IMR-90 (cell line): ENCODE data around the gene CLCN6. TPM values are rescaled to one million over a fixed set of nuclear protein-coding genes. Genes with fewer than 3 reads are reported as not detected.
A peak's percentile ranks its signal among the peaks of the same experiment; 100 is the strongest.

Experiments used
- ATAC-seq: fragments of 200-7000 bp; cut with Tn5 transposase; 2 replicates; pipeline ENCODE4 v1.9.1; 2020; ENCODE audit warnings: low read depth, mild to moderate bottlenecking, moderate library complexity
- BruUV-seq: library from RNA; stranded (reverse); fragments of 400-500 nt; replicated peaks from 2 replicates; lab custom pipeline; 2021; lab: Mats Ljungman, UMichigan
- CTCF ChIA-PET: fragments of 300-600 bp; formaldehyde crosslinking; extraction: SDS; loops from one replicate; lab custom pipeline; 2021; ENCODE audit warnings: antibody characterized with exemption; lab: Yijun Ruan, JAX
- POLR2A ChIA-PET: fragments of 300-600 bp; sonication (Branson Sonifier 250); formaldehyde crosslinking; loops from one replicate; lab custom pipeline; 2022; ENCODE audit warnings: antibody characterized with exemption; ENCODE audit not compliant: unreplicated experiment; lab: Charles Lee
- DNase-seq: peaks from one replicate; pipeline ENCODE4 v3.0.0; 2013
- H2AFZ ChIP-seq: replicated peaks from 2 replicates; pipeline ENCODE3; 2013; ENCODE audit warnings: low read length, mild to moderate bottlenecking; ENCODE audit not compliant: poor library complexity
- H2AK5ac ChIP-seq: 2 replicates; pipeline ENCODE4 v1.6.1; 2013; ENCODE audit warnings: low read depth, low read length, inconsistent platforms
- H2AK9ac ChIP-seq: replicated peaks from 2 replicates; pipeline ENCODE3; 2013; ENCODE audit warnings: mild to moderate bottlenecking, low read depth, low read length, moderate library complexity; ENCODE audit not compliant: poor library complexity
- H2BK120ac ChIP-seq: 2 replicates; pipeline ENCODE4 v1.6.1; 2013; ENCODE audit warnings: low read depth, low read length, inconsistent platforms
- H2BK15ac ChIP-seq: 3 replicates; pipeline ENCODE4 v1.6.1; 2013; ENCODE audit warnings: low read depth, low read length, inconsistent platforms
- H2BK20ac ChIP-seq: 2 replicates; pipeline ENCODE4 v1.6.1; 2013; ENCODE audit warnings: low read depth, mild to moderate bottlenecking, inconsistent platforms, low read length, moderate library complexity
- H2BK5ac ChIP-seq: 2 replicates; pipeline ENCODE4 v1.6.1; 2013; ENCODE audit warnings: mild to moderate bottlenecking, low read depth, low read length, inconsistent platforms; ENCODE audit not compliant: poor library complexity, severe bottlenecking
- H3K14ac ChIP-seq: replicated peaks from 2 replicates; pipeline ENCODE4 v1.6.1; 2013; ENCODE audit warnings: low read depth, low read length, inconsistent platforms
- H3K18ac ChIP-seq: 2 replicates; pipeline ENCODE4 v1.6.1; 2013; ENCODE audit warnings: low read depth, low read length, control low read depth
- H3K23ac ChIP-seq: 2 replicates; pipeline ENCODE4 v1.6.1; 2013; ENCODE audit warnings: low read depth, low read length, inconsistent platforms
- H3K27ac ChIP-seq: 2 replicates; pipeline ENCODE4 v1.5.1; 2013; ENCODE audit warnings: mild to moderate bottlenecking, control low read depth, low read length; ENCODE audit not compliant: insufficient read depth
- H3K27me3 ChIP-seq: 2 replicates; pipeline ENCODE4 v1.6.1; 2013; ENCODE audit warnings: low read length; ENCODE audit not compliant: control insufficient read depth, insufficient read depth
- H3K36me3 ChIP-seq: 2 replicates; pipeline ENCODE4 v1.6.1; 2013; ENCODE audit warnings: low read length, mixed read lengths; ENCODE audit not compliant: control insufficient read depth, insufficient read depth
- H3K4ac ChIP-seq: 2 replicates; pipeline ENCODE4 v1.6.1; 2013; ENCODE audit warnings: low read depth, low read length, inconsistent platforms
- H3K4me1 ChIP-seq: 2 replicates; pipeline ENCODE4 v1.6.1; 2013; ENCODE audit warnings: low read length, mixed read lengths; ENCODE audit not compliant: control insufficient read depth, insufficient read depth
- H3K4me2 ChIP-seq: 2 replicates; pipeline ENCODE4 v1.6.1; 2013; ENCODE audit warnings: low read depth, mild to moderate bottlenecking, control low read depth, low read length, moderate library complexity
- H3K4me3 ChIP-seq: 2 replicates; pipeline ENCODE4 v1.5.1; 2013; ENCODE audit warnings: low read depth, mild to moderate bottlenecking, control low read depth, low read length, moderate library complexity; ENCODE audit not compliant: insufficient read depth
- H3K56ac ChIP-seq: 2 replicates; pipeline ENCODE4 v1.6.1; 2013; ENCODE audit warnings: low read length, inconsistent platforms; ENCODE audit not compliant: insufficient read depth; ENCODE audit errors: extremely low read depth
- H3K79me1 ChIP-seq, 2 experiments: 2 replicates each; pipeline ENCODE4 v1.6.1; 2013; ENCODE audit warnings: low read length in 2 of 2, inconsistent platforms in 1 of 2, low read depth in 1 of 2
- H3K9ac ChIP-seq: 2 replicates; pipeline ENCODE4 v1.6.1; 2013; ENCODE audit warnings: low read depth, low read length, control low read depth
- H3K9me1 ChIP-seq: 2 replicates; pipeline ENCODE4 v1.6.1; 2013; ENCODE audit warnings: low read length, inconsistent platforms; ENCODE audit not compliant: insufficient read depth
- H3K9me3 ChIP-seq: 2 replicates; pipeline ENCODE4 v1.6.1; 2013; ENCODE audit warnings: low read length; ENCODE audit not compliant: control insufficient read depth, insufficient read depth
- H4K20me1 ChIP-seq: 2 replicates; pipeline ENCODE4 v1.6.1; 2013; ENCODE audit warnings: low read length, inconsistent platforms; ENCODE audit not compliant: insufficient read depth
- H4K5ac ChIP-seq: 2 replicates; pipeline ENCODE4 v1.6.1; 2013; ENCODE audit warnings: mild to moderate bottlenecking, low read depth, low read length, control low read depth
- H4K8ac ChIP-seq, 2 experiments: 2 replicates each; pipeline ENCODE4 v1.6.1; 2013; ENCODE audit warnings: low read depth in 2 of 2, low read length in 2 of 2, control low read depth in 1 of 2, inconsistent platforms in 1 of 2
- H4K91ac ChIP-seq: 2 replicates; pipeline ENCODE4 v1.6.1; 2013; ENCODE audit warnings: low read depth, low read length, inconsistent platforms; ENCODE audit not compliant: insufficient read depth
- RAD21 ChIP-seq: IDR thresholded peaks from 2 replicates; pipeline ENCODE4 v1.6.1; 2012; ENCODE audit warnings: low read length, improper control_type of control experiment
- WGBS, 2 experiments: methylation state at CpG; one replicate each; pipeline versions ENCODE4 v1.1.5 to v1.1.7; 2013; ENCODE audit warnings: missing lambda C conversion rate in 2 of 2; ENCODE audit not compliant: insufficient read length in 1 of 2; ENCODE audit errors: extremely low coverage in 2 of 2; 5-methylcytosine and 5-hydroxymethylcytosine counted together
- dilution Hi-C: fragments of 300-500 bp; cut with HindIII; formaldehyde crosslinking; loops from one replicate; pipeline ENCODE4 v1.14.3; 2018; ENCODE audit warnings: low sequenced_read_pairs; ENCODE audit not compliant: unreplicated experiment
- in situ Hi-C: fragments of 300-500 bp; cut with MboI; formaldehyde crosslinking; loops from 3 replicates; pipeline ENCODE4 v1.14.3; 2019; ENCODE audit warnings: low sequenced_read_pairs, inconsistent platforms, mixed read lengths
- intact Hi-C: fragments of 100-400 bp; cut with micrococcal nuclease; formaldehyde crosslinking; loops from 2 replicates; pipeline ENCODE4 v1.10.0; 2022
- polyA plus RNA-seq, 3 experiments: library from polyadenylated mRNA; depleted of rRNA; stranded (reverse); fragments of >200 nt; gene quantifications; 2 replicates each; pipeline ENCODE4 v1.2.3, GENCODE V29; 2012; ENCODE audit warnings: low replicate concordance in 1 of 3
- total RNA-seq: library from RNA; depleted of rRNA; stranded (reverse); fragments of >200 nt; gene quantifications from 2 replicates; pipeline ENCODE4 v1.2.3, GENCODE V29; 2012

Gene CLCN6
- total and polyA plus RNA-seq, 2 of the 4 experiments (the other 2 are of a cell fraction), result 4.1 to 10.6 TPM

- ATAC-seq, result no peak
These were observed 34.0 kb downstream of the CLCN6 start for GRCh38 chr1:11839727-11840705.

More at GRCh38 chr1:11839727-11840705, 34.0 kb downstream of the CLCN6 start:
- no peak overlapping the region for H2BK20ac ChIP-seq
- dilution Hi-C loops (no loop called here), intact Hi-C loops (no loop called here), in situ Hi-C loops (loop anchor here (5.0 kb wide), 1 partner anchor 57 kb away; no protein-coding TSS in a partner anchor)
- H3K27me3 ChIP-seq, result no peaks in the 10 kb centered on the region
- H3K23ac ChIP-seq, result no peak overlapping the region
- no peak for TF ChIP-seq RAD21
- DNase-seq, result no peak
- H3K9me1 ChIP-seq, result peaks cover 7% of the 10 kb centered on the region; the same call in 1 of the 2 replicates
- H3K27ac ChIP-seq, result no peak overlapping the region
- no peak overlapping the region for H3K4me2 ChIP-seq
- H2AFZ ChIP-seq, result no peak overlapping the region
- H2BK5ac ChIP-seq, result no peak overlapping the region
- H3K4me1 ChIP-seq, result peaks cover 2% of the 10 kb centered on the region; the same call in 1 of the 2 replicates
- POLR2A ChIA-PET, result interaction anchor here (1.2 kb wide), 1 partner anchor 68 kb away, joined by 3 read pairs; no protein-coding TSS in a partner anchor
- H3K9me3 ChIP-seq, result no peaks in the 10 kb centered on the region
- peaks cover 72% of the 10 kb centered on the region for H3K36me3 ChIP-seq
- no peak overlapping the region for H2BK15ac ChIP-seq
- H2AK5ac ChIP-seq, result no peak overlapping the region
- H3K9ac ChIP-seq, result no peak overlapping the region
- no TSS peak for BruUV-seq
- H4K91ac ChIP-seq, result no peak overlapping the region
- no peak overlapping the region for H3K14ac ChIP-seq
- WGBS, 2 experiments, result 95% methylated on average over 11 of the region's 20 CpGs; no CpG with 5 or more reads in 1 of the 2 experiments
- H2BK120ac ChIP-seq, result no peak overlapping the region
- no peak overlapping the region for H4K5ac ChIP-seq
- peaks cover 10% of the 10 kb centered on the region; the same call in 1 of the 2 replicates for H4K20me1 ChIP-seq
- H4K8ac ChIP-seq, result no peak overlapping the region
- no peak overlapping the region for H3K56ac ChIP-seq
- CTCF ChIA-PET, result interaction anchor here (0.6 to 0.7 kb wide), 2 partner anchors 32 to 68 kb away, joined by 3 read pairs; no protein-coding TSS in a partner anchor
- no peak overlapping the region for H3K4ac ChIP-seq
- no peak overlapping the region for H3K4me3 ChIP-seq
- H3K18ac ChIP-seq, result no peak overlapping the region
- no peaks in the 10 kb centered on the region for H3K79me1 ChIP-seq
- H2AK9ac ChIP-seq, result peak overlapping the region; percentile 9
